ENCODE results near the gene SLC5A12. TPM values are rescaled to one million over a fixed set of nuclear protein-coding genes. Genes with fewer than 3 reads are reported as not detected.

Gene SLC5A12
- total RNA-seq, 1 experiment from 2014 or later, result not detected

- ChIA-PET POLR2A (no interaction called here), CTCF (no interaction called here)
- Histone ChIP-seq H3K36me3 (ENCODE audit: control insufficient read depth, insufficient read depth, low read length) (no peaks in the 10 kb centered on the region), H3K9me3 (ENCODE audit: control insufficient read depth, insufficient read depth, low read depth, low read length) (no peaks in the 10 kb centered on the region), H3K4me3 (ENCODE audit: low read depth in 2 of 2, low read length in 2 of 2) (no peak overlapping the region), H3K27ac (ENCODE audit: low read length) (no peak overlapping the region), H3K27me3 (ENCODE audit: control insufficient read depth, insufficient read depth, low read length) (no peaks in the 10 kb centered on the region), H3K4me1 (ENCODE audit: control insufficient read depth, insufficient read depth, low read length) (no peaks in the 10 kb centered on the region)
- ATAC-seq (no peak), DNase-seq (ENCODE audit: low read depth, low spot score) (no peak)
- TF ChIP-seq CTCF (IDR thresholded peaks at IDR 0.05), result no peak
- TF ChIP-seq POLR2AphosphoS5 (IDR thresholded peaks at IDR 0.05; ENCODE audit: low read depth, low read length), result no peak
- no peak for TF ChIP-seq REST (IDR thresholded peaks at IDR 0.05; ENCODE audit: insufficient read depth in 1 of 2, low read depth in 2 of 2, low read length in 1 of 2)
- no peak for TF ChIP-seq TCF7L2 (IDR thresholded peaks at IDR 0.05; ENCODE audit: low read depth, low read length)
- no peak for TF ChIP-seq SIN3A (IDR thresholded peaks at IDR 0.05; ENCODE audit: borderline replicate concordance, insufficient read depth, low read depth, low read length)
- intact Hi-C loops (cut with micrococcal nuclease; ENCODE audit: unreplicated experiment), result loop anchor here (5.0 to 10.0 kb wide), 2 partner anchors 455 to 737 kb away; no protein-coding TSS in a partner anchor
- BruUV-seq (replicated peaks), result no TSS peak
- in situ Hi-C loops (cut with HindIII; ENCODE audit: low pct_unique_long_range_greater_than_20kb, low sequenced_read_pairs), result no loop called here
Measured at GRCh38 chr11:26749927-26750326, 28.1 kb upstream of the SLC5A12 start.

GRCh38 chr11:26743622-26744021 lies 21.8 kb upstream of the SLC5A12 start:
- in situ Hi-C loops (cut with HindIII; ENCODE audit: low pct_unique_long_range_greater_than_20kb, low sequenced_read_pairs), result no loop called here

More at GRCh38 chr11:26743622-26744021, 21.8 kb upstream of the SLC5A12 start:
- TF ChIP-seq TCF7L2 (IDR thresholded peaks at IDR 0.05; ENCODE audit: low read depth, low read length), result no peak
- TF ChIP-seq SIN3A (IDR thresholded peaks at IDR 0.05; ENCODE audit: borderline replicate concordance, insufficient read depth, low read depth, low read length), result no peak
- TF ChIP-seq CTCF (IDR thresholded peaks at IDR 0.05), result no peak
- Histone ChIP-seq H3K27me3 (ENCODE audit: control insufficient read depth, insufficient read depth, low read length) (no peaks in the 10 kb centered on the region), H3K4me1 (ENCODE audit: control insufficient read depth, insufficient read depth, low read length) (no peaks in the 10 kb centered on the region), H3K9me3 (ENCODE audit: control insufficient read depth, insufficient read depth, low read depth, low read length) (no peaks in the 10 kb centered on the region), H3K36me3 (ENCODE audit: control insufficient read depth, insufficient read depth, low read length) (no peaks in the 10 kb centered on the region), H3K4me3 (ENCODE audit: low read depth in 2 of 2, low read length in 2 of 2) (no peak overlapping the region), H3K27ac (ENCODE audit: low read length) (no peak overlapping the region)
- intact Hi-C loops (cut with micrococcal nuclease; ENCODE audit: unreplicated experiment), result loop anchor here (10.0 kb wide), 1 partner anchor 449 kb away; no protein-coding TSS in a partner anchor
- ATAC-seq, result no peak
- POLR2A ChIA-PET, result no interaction called here
- BruUV-seq (replicated peaks), result no TSS peak
- CTCF ChIA-PET, result no interaction called here
- no peak for DNase-seq (ENCODE audit: low read depth, low spot score)
